T-cell (primary cell): ENCODE measurements around the gene RFX2. TPM values are rescaled to one million over a fixed set of nuclear protein-coding genes. Genes with fewer than 3 reads are reported as not detected.
A peak's percentile ranks its signal among the peaks of the same experiment; 100 is the strongest.

Experiments
- ATAC-seq, 4 experiments: fragments of 200-7000 bp in 3 of 4; fragments of 150-1000 bp in 1 of 4; cut with Tn5 transposase; replicated peaks in 1 of 4; 1 replicate in 3 of 4; 2 replicates in 1 of 4; pipeline ENCODE4 v1.10.0; 2021; ENCODE audit warnings: moderate library complexity in 3 of 4, mild to moderate bottlenecking in 2 of 4, moderate number of reproducible peaks in 1 of 4
- CTCF ChIA-PET, 2 donors: fragments of 300-600 bp; sonication (Branson Sonifier 250); formaldehyde crosslinking; loops; one replicate each; lab custom pipeline; 2022; ENCODE audit warnings: antibody characterized with exemption in 2 of 2; lab: Charles Lee
- POLR2A ChIA-PET, 2 donors: fragments of 300-600 bp; sonication (Branson Sonifier 250); formaldehyde crosslinking; loops; one replicate each; lab custom pipeline; 2022; ENCODE audit warnings: antibody characterized with exemption in 2 of 2; lab: Charles Lee
- DNase-seq, 35 experiments: peaks; one replicate each; pipeline versions ENCODE4 v3.0.0 to v3.0.0-alpha.2; 2013 to 2023
- H3K27ac ChIP-seq: one replicate; pipeline ENCODE4 v1.5.1; 2013; ENCODE audit warnings: low read length
- H3K27me3 ChIP-seq, 2 experiments: replicated peaks in 1 of 2; 1 replicate in 1 of 2; 2 replicates in 1 of 2; pipeline versions ENCODE4 v1.6.1 to v1.7.0; 2013; ENCODE audit warnings: low read length in 1 of 2, mixed read lengths in 1 of 2; ENCODE audit not compliant: control insufficient read depth in 2 of 2, insufficient read depth in 2 of 2; ENCODE audit errors: extremely low read depth in 1 of 2
- H3K36me3 ChIP-seq, 2 donors: 1 replicate in 1 of 2; 2 replicates in 1 of 2; pipeline versions ENCODE4 v1.6.1 to v1.7.0; 2013; ENCODE audit warnings: low read length in 1 of 2; ENCODE audit not compliant: control insufficient read depth in 2 of 2, insufficient read depth in 1 of 2; ENCODE audit errors: extremely low read depth in 1 of 2
- H3K4me1 ChIP-seq, 2 experiments: 1 replicate in 1 of 2; 2 replicates in 1 of 2; pipeline versions ENCODE4 v1.6.1 to v1.7.0; 2013; ENCODE audit warnings: low read length in 2 of 2, mixed read lengths in 1 of 2; ENCODE audit not compliant: insufficient read depth in 2 of 2, control insufficient read depth in 1 of 2; ENCODE audit errors: extremely low read depth in 1 of 2
- H3K4me3 ChIP-seq, 2 donors: 1 replicate in 1 of 2; 2 replicates in 1 of 2; pipeline versions ENCODE4 v1.5.1 to v1.7.0; 2013; ENCODE audit warnings: mild to moderate bottlenecking in 2 of 2, low read length in 1 of 2, moderate library complexity in 1 of 2; ENCODE audit not compliant: control insufficient read depth in 1 of 2; ENCODE audit errors: extremely low read depth in 1 of 2
- H3K9me3 ChIP-seq: 2 replicates; pipeline ENCODE4 v1.7.0; 2013
- H3K27ac Mint-ChIP-seq, 2 donors: one replicate each; pipeline ENCODE4 v1.8.0; 2020 to 2021; ENCODE audit warnings: mild to moderate bottlenecking in 2 of 2, mixed read lengths in 2 of 2
- H3K27me3 Mint-ChIP-seq, 2 donors: one replicate each; pipeline ENCODE4 v1.8.0; 2021 to 2022; ENCODE audit warnings: mixed read lengths in 2 of 2
- H3K36me3 Mint-ChIP-seq: one replicate; pipeline ENCODE4 v1.8.0; 2021; ENCODE audit warnings: mixed read lengths
- H3K4me1 Mint-ChIP-seq, 3 donors: one replicate each; pipeline ENCODE4 v1.8.0; 2020 to 2022; ENCODE audit warnings: mixed read lengths in 3 of 3, mild to moderate bottlenecking in 1 of 3
- H3K4me3 Mint-ChIP-seq, 3 donors: one replicate each; pipeline ENCODE4 v1.8.0; 2020 to 2022; ENCODE audit warnings: mild to moderate bottlenecking in 3 of 3, mixed read lengths in 3 of 3, moderate library complexity in 3 of 3
- H3K9me3 Mint-ChIP-seq, 3 donors: one replicate each; pipeline ENCODE4 v1.8.0; 2020 to 2022; ENCODE audit warnings: mixed read lengths in 3 of 3
- WGBS: methylation state at CpG from one replicate; pipeline ENCODE4 v1.1.5; 2013; ENCODE audit warnings: missing lambda C conversion rate; ENCODE audit not compliant: insufficient coverage; 5-methylcytosine and 5-hydroxymethylcytosine counted together
- total RNA-seq, 35 experiments: library from RNA in 6 of 35; stranded (reverse) in 6 of 35; fragments of 120-200 nt in 1 of 35; gene quantifications; one replicate each; pipeline versions ENCODE4 v1.2.1 to v1.2.4 and lab custom pipeline; 2013 to 2026

Gene RFX2
- total RNA-seq, 5 donors from 2014 or later (not counting 1 experiment from before 2014, with no cell fraction given): 4.7 to 11.6 (median 7.8) TPM

GRCh38 chr19:6069268-6069791 lies 41.0 kb downstream of the RFX2 start:
- CTCF ChIA-PET: interaction anchor here (0.5 to 1.1 kb wide), 2 partner anchors 21 to 93 kb away, joined by 3 to 6 read pairs; no protein-coding TSS in a partner anchor
- H3K4me1 Mint-ChIP-seq: peaks cover 35 to 50% (median 36%) of the 10 kb centered on the region in 3 donors
- no peaks in the 10 kb centered on the region for H3K36me3 Mint-ChIP-seq
- peaks cover 0 to 3% of the 10 kb centered on the region in 2 donors for H3K27me3 Mint-ChIP-seq
- H3K27me3 ChIP-seq: peaks cover 0 to 9% of the 10 kb centered on the region in 2 experiments
- no peak overlapping the region for H3K4me3 Mint-ChIP-seq
- peak overlapping the region in 1 of 2 donors; percentile 70 for H3K27ac Mint-ChIP-seq
- no peaks in the 10 kb centered on the region for H3K9me3 ChIP-seq
- no peak overlapping the region for H3K4me3 ChIP-seq
- POLR2A ChIA-PET: interaction anchor here in 1 of 2 donors (0.7 kb wide), 1 partner anchor 582 kb away, joined by 3 read pairs; no protein-coding TSS in a partner anchor
- H3K9me3 Mint-ChIP-seq: peaks cover 0 to 7% (median 0%) of the 10 kb centered on the region in 3 donors
- ATAC-seq: peak in 3 of 4 experiments; percentile 44 to 52 (median 46)
- no peak for DNase-seq
- peaks cover 7 to 15% of the 10 kb centered on the region in 2 experiments for H3K4me1 ChIP-seq
- H3K27ac ChIP-seq: no peak overlapping the region
- no peaks in the 10 kb centered on the region for H3K36me3 ChIP-seq

GRCh38 chr19:6068711-6069110 lies 41.6 kb downstream of the RFX2 start:
- Histone ChIP-seq H3K36me3 (no peaks in the 10 kb centered on the region), H3K4me3 (no peak overlapping the region), H3K27me3 (peaks cover 0 to 12% of the 10 kb centered on the region in 2 experiments), H3K4me1 (peaks cover 7 to 15% of the 10 kb centered on the region in 2 experiments), H3K9me3 (no peaks in the 10 kb centered on the region), H3K27ac (no peak overlapping the region)
- ChIA-PET CTCF (interaction anchor here in 1 of 2 donors (1.1 kb wide), 1 partner anchor 20 kb away, joined by 3 read pairs; no protein-coding TSS in a partner anchor), POLR2A (interaction anchor here in 1 of 2 donors (0.7 kb wide), 1 partner anchor 583 kb away, joined by 3 read pairs; no protein-coding TSS in a partner anchor)
- no peaks in the 10 kb centered on the region for H3K36me3 Mint-ChIP-seq
- ATAC-seq (no peak), DNase-seq (no peak)
- 100% methylated on average over 2 of the region's 2 CpGs for WGBS
- H3K4me3 Mint-ChIP-seq: no peak overlapping the region
- H3K27me3 Mint-ChIP-seq: peaks cover 0 to 8% of the 10 kb centered on the region in 2 donors
- H3K27ac Mint-ChIP-seq: no peak overlapping the region
- H3K9me3 Mint-ChIP-seq: peaks cover 0 to 7% (median 0%) of the 10 kb centered on the region in 3 donors
- peaks cover 39 to 50% (median 41%) of the 10 kb centered on the region in 3 donors for H3K4me1 Mint-ChIP-seq

- H3K9me3 ChIP-seq: no peaks in the 10 kb centered on the region
- no peaks in the 10 kb centered on the region for H3K36me3 ChIP-seq
- H3K27me3 ChIP-seq: peaks cover 0 to 19% of the 10 kb centered on the region in 2 experiments
- no peak overlapping the region for H3K4me3 Mint-ChIP-seq
- peaks cover 0 to 9% of the 10 kb centered on the region in 2 donors for H3K27me3 Mint-ChIP-seq
- no peak overlapping the region for H3K27ac ChIP-seq
- peaks cover 7 to 18% of the 10 kb centered on the region in 2 experiments for H3K4me1 ChIP-seq
- ChIA-PET CTCF (interaction anchor here in 1 of 2 donors (1.3 kb wide), 1 partner anchor 58 kb away, joined by 3 read pairs; no protein-coding TSS in a partner anchor), POLR2A (interaction anchor here in 1 of 2 donors (0.5 kb wide), 1 partner anchor 31 kb away, joined by 3 read pairs; no protein-coding TSS in a partner anchor)
- no peak overlapping the region for H3K27ac Mint-ChIP-seq
- H3K4me1 Mint-ChIP-seq: peaks cover 41 to 53% (median 42%) of the 10 kb centered on the region in 3 donors
- no peak overlapping the region for H3K4me3 ChIP-seq
- no peak for DNase-seq
- no CpG with 5 or more reads among the region's 2 CpGs for WGBS
- no peaks in the 10 kb centered on the region for H3K36me3 Mint-ChIP-seq
- H3K9me3 Mint-ChIP-seq: peaks cover 0 to 7% (median 0%) of the 10 kb centered on the region in 3 donors
- no peak for ATAC-seq
Observed at GRCh38 chr19:6067975-6068374, 42.3 kb downstream of the RFX2 start.

GRCh38 chr19:6066661-6067646 lies 43.3 kb downstream of the RFX2 start:
- ChIA-PET CTCF (interaction anchor here in 1 of 2 donors (1.3 kb wide), 1 partner anchor 59 kb away, joined by 3 read pairs; no protein-coding TSS in a partner anchor), POLR2A (interaction anchor here in 1 of 2 donors (0.5 kb wide), 2 partner anchors 1422 to 1456 kb away, joined by 4 to 5 read pairs; no protein-coding TSS in a partner anchor)
- Histone ChIP-seq H3K9me3 (no peaks in the 10 kb centered on the region), H3K36me3 (no peaks in the 10 kb centered on the region), H3K27ac (peak overlapping the region; percentile 63), H3K4me1 (peaks cover 16 to 29% of the 10 kb centered on the region in 2 experiments), H3K27me3 (peaks cover 0 to 23% of the 10 kb centered on the region in 2 experiments), H3K4me3 (no peak overlapping the region)
- Mint-ChIP-seq H3K27ac (peak overlapping the region; percentile 62 to 70), H3K4me3 (peak overlapping the region in 1 of 3 donors; percentile 40), H3K9me3 (peaks cover 0 to 7% (median 0%) of the 10 kb centered on the region in 3 donors), H3K4me1 (peaks cover 51 to 62% (median 52%) of the 10 kb centered on the region in 3 donors), H3K27me3 (peaks cover 0 to 9% of the 10 kb centered on the region in 2 donors), H3K36me3 (no peaks in the 10 kb centered on the region)
- WGBS: 52% methylated on average over 12 of the region's 18 CpGs
- ATAC-seq (peak in 1 of 4 experiments; percentile 12), DNase-seq (peak in 8 of 35 experiments; percentile 15 to 61 (median 38))

GRCh38 chr19:6065685-6066374 lies 44.5 kb downstream of the RFX2 start:
- POLR2A ChIA-PET: interaction anchor here in 1 of 2 donors (0.6 kb wide), 1 partner anchor 189 kb away, joined by 3 read pairs; no protein-coding TSS in a partner anchor
- Mint-ChIP-seq H3K27me3 (peaks cover 0 to 14% of the 10 kb centered on the region in 2 donors), H3K4me3 (peak overlapping the region; percentile 17 to 40 (median 34)), H3K4me1 (peaks cover 62 to 73% (median 63%) of the 10 kb centered on the region in 3 donors), H3K9me3 (peaks cover 0 to 7% (median 0%) of the 10 kb centered on the region in 3 donors), H3K36me3 (no peaks in the 10 kb centered on the region), H3K27ac (peak overlapping the region; percentile 70 to 76)
- H3K9me3 ChIP-seq: no peaks in the 10 kb centered on the region
- WGBS: 14% methylated on average over 4 of the region's 16 CpGs
- CTCF ChIA-PET: interaction anchor here (0.6 to 0.9 kb wide), 3 partner anchors 57 to 267 kb away, joined by 3 to 6 read pairs (median 4); no protein-coding TSS in a partner anchor
- H3K27ac ChIP-seq: peak overlapping the region; percentile 63
- DNase-seq (peak in 28 of 35 experiments; percentile 11 to 67 (median 28)), ATAC-seq (peak; percentile 51 to 59 (median 57))
- no peaks in the 10 kb centered on the region for H3K36me3 ChIP-seq
- H3K4me3 ChIP-seq: no peak overlapping the region
- H3K27me3 ChIP-seq: peaks cover 0 to 28% of the 10 kb centered on the region in 2 experiments
- peaks cover 20 to 40% of the 10 kb centered on the region in 2 experiments for H3K4me1 ChIP-seq
